Spinal cord (tissue), 10 donors: ENCODE data around the gene COL17A1. TPM values are rescaled to one million over a fixed set of nuclear protein-coding genes. Genes with fewer than 3 reads are reported as not detected.

Experiments used
- DNase-seq, 6 donors: peaks; one replicate each; pipeline versions ENCODE4 v3.0.0 to v3.0.0-alpha.2; 2013 to 2015; ENCODE audit warnings: low spot score in 6 of 6, low read depth in 4 of 6
- H3K27ac ChIP-seq: one replicate; pipeline ENCODE4 v1.5.1; 2013; ENCODE audit warnings: low read depth, low read length, control low read depth
- H3K27me3 ChIP-seq: one replicate; pipeline ENCODE4 v1.6.1; 2013; ENCODE audit warnings: low read length; ENCODE audit not compliant: control insufficient read depth, insufficient read depth
- H3K36me3 ChIP-seq: one replicate; pipeline ENCODE4 v1.6.1; 2013; ENCODE audit warnings: low read length; ENCODE audit not compliant: control insufficient read depth, insufficient read depth
- H3K4me1 ChIP-seq: one replicate; pipeline ENCODE4 v1.6.1; 2013; ENCODE audit warnings: low read length; ENCODE audit not compliant: control insufficient read depth, insufficient read depth
- H3K4me3 ChIP-seq: one replicate; pipeline ENCODE4 v1.5.1; 2013; ENCODE audit warnings: low read depth, low read length, control low read depth
- H3K9me3 ChIP-seq: one replicate; pipeline ENCODE4 v1.6.1; 2013; ENCODE audit warnings: low read length; ENCODE audit not compliant: control insufficient read depth, insufficient read depth
- WGBS: methylation state at CpG from one replicate; pipeline ENCODE4 v1.1.5; 2013; ENCODE audit warnings: missing lambda C conversion rate; ENCODE audit not compliant: insufficient coverage; 5-methylcytosine and 5-hydroxymethylcytosine counted together
- long read RNA-seq, 4 donors: transcript quantifications; one replicate each; lab custom pipeline, GENCODE V29; 2026
- polyA plus RNA-seq, 2 donors: library from polyadenylated mRNA; unstranded; fragments of 120-200 nt; gene quantifications; one replicate each; pipeline ENCODE4 v1.2.1, GENCODE V29; 2013; ENCODE audit not compliant: insufficient read length in 2 of 2
- total RNA-seq, 2 donors: library from RNA; depleted of rRNA in 1 of 2; stranded (reverse); fragments of 120-200 nt in 1 of 2; fragments of >200 nt in 1 of 2; gene quantifications; one replicate each; pipeline versions ENCODE4 v1.2.3 to v1.2.4, GENCODE V29; 2013 to 2014
- donor health status: healthy.

The COL17A1 gene
- total RNA-seq (1 to 10 TPM in 1 of 2 donors, under 1 TPM in 1; 0.61 to 1.7 TPM), polyA plus RNA-seq (under 1 TPM; 0.35 to 0.47 TPM)
- long read RNA-seq, donor 1 = 0 reads
- long read RNA-seq, donor 2 = 0 reads
- long read RNA-seq, donor 3 = 0 reads
- long read RNA-seq, donor 4 = 0 reads

DNA sequence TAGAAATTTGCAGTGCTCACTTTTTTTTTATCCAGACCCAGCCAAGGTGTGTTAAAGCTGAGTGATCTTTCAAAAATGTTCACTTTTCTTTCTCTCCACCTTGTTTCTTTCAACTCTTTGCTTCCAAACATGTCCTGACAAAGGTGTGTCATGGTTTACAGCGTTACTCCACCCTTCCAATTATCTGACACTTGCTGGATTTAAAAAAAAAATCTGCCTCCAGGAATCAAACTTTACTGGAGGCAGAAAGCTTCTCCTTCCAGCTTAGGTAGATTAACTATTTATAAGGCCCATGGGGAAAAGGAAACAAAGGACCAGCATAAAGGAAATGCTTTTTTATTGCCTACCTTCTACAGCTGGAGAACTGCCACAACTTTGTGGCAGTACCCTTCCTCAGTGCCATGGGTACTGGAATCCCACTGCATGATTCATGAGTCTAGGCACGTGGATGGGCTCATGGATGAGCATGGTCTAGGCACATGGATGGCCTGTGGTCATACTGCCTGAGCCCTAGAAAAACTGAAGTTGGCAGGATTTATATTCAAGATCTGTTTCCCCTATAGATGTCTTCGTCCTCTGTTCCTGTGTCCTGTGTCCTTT lies at the start of gene COL17A1:
COL17A1 (minus strand) TSS at position 80 of the 600 bp plus-strand sequence. CDS start 5,207 bp downstream, outside the sequence.
- H3K36me3 ChIP-seq = no peaks in the 10 kb centered on the region
- DNase-seq = no peak
- no peak within 1 kb of the TSS for H3K4me3 ChIP-seq
- H3K27ac ChIP-seq = no peak within 1 kb of the TSS
- H3K9me3 ChIP-seq = no peaks in the 10 kb centered on the region
- no peaks in the 10 kb centered on the region for H3K4me1 ChIP-seq
- peaks cover 3% of the 10 kb centered on the region for H3K27me3 ChIP-seq
- WGBS = 81% methylated on average over 3 of the region's 3 CpGs

GRCh38 chr10:104130041-104130440 lies 44.4 kb upstream of the COL17A1 start:
- DNase-seq = no peak
- Histone ChIP-seq H3K36me3 (no peaks in the 10 kb centered on the region), H3K27ac (no peak overlapping the region), H3K9me3 (no peaks in the 10 kb centered on the region), H3K4me1 (peaks cover 3% of the 10 kb centered on the region), H3K27me3 (no peaks in the 10 kb centered on the region), H3K4me3 (no peak overlapping the region)
- WGBS = no CpG with 5 or more reads among the region's 3 CpGs

DNA sequence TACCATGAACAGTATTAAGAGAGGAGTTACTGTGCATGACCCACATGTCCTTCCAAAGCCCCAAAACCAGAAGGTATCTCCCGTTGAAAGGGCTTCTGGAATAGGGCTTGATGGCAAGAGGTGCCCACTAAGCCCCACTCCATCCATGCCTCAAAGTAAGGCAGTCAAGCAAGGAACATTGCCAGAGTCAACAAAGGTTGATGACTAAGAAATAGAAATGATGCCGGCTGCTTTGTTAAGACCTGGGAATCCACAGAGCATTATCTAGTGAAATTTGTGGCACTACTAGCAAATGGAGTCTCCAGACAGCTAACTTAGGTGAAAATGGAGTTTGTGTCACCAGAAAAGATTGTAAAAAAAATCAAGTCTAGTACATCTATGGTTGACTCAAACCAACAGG lies 42.5 kb upstream of the COL17A1 start:
- H3K36me3 ChIP-seq = no peaks in the 10 kb centered on the region
- peaks cover 3% of the 10 kb centered on the region for H3K4me1 ChIP-seq
- no peaks in the 10 kb centered on the region for H3K9me3 ChIP-seq
- no peak for DNase-seq
- H3K27me3 ChIP-seq = no peaks in the 10 kb centered on the region
- 100% methylated on average over 1 of the region's 2 CpGs for WGBS
- no peak overlapping the region for H3K4me3 ChIP-seq
- no peak overlapping the region for H3K27ac ChIP-seq

DNA sequence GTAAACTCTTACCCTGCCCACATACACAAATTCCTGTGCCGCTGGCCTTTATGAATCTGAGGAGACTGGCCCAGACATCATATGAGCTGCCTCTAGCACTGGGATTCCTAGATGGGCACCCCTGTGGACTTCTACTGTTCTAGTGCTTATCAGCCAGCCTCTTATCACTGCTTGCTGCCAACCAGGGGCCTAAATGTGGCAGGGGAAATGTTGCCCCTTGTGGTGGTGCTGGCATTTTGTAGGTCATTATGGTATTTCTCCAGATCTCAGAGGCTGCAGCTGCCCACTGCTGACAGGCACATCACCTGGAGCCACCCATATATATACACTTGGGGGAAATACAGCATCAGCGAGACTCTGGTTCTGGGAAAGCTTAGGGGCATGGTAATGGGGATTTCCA lies 41.7 kb upstream of the COL17A1 start:
- DNase-seq = peak in 2 of 6 donors; percentile 9 to 14
- peaks cover 3% of the 10 kb centered on the region for H3K4me1 ChIP-seq
- no peaks in the 10 kb centered on the region for H3K36me3 ChIP-seq
- no CpG with 5 or more reads among the region's 2 CpGs for WGBS
- no peak overlapping the region for H3K27ac ChIP-seq
- H3K9me3 ChIP-seq = no peaks in the 10 kb centered on the region
- no peak overlapping the region for H3K4me3 ChIP-seq
- no peaks in the 10 kb centered on the region for H3K27me3 ChIP-seq

GRCh38 chr10:104123397-104123796 lies 37.7 kb upstream of the COL17A1 start:
- no peaks in the 10 kb centered on the region for H3K9me3 ChIP-seq
- H3K27me3 ChIP-seq = no peaks in the 10 kb centered on the region
- peaks cover 7% of the 10 kb centered on the region for H3K4me1 ChIP-seq
- H3K36me3 ChIP-seq = no peaks in the 10 kb centered on the region
- DNase-seq = peak in 2 of 6 donors; percentile 48 to 54
- H3K27ac ChIP-seq = no peak overlapping the region
- WGBS = no CpG with 5 or more reads among the region's 1 CpG
- H3K4me3 ChIP-seq = no peak overlapping the region

DNA sequence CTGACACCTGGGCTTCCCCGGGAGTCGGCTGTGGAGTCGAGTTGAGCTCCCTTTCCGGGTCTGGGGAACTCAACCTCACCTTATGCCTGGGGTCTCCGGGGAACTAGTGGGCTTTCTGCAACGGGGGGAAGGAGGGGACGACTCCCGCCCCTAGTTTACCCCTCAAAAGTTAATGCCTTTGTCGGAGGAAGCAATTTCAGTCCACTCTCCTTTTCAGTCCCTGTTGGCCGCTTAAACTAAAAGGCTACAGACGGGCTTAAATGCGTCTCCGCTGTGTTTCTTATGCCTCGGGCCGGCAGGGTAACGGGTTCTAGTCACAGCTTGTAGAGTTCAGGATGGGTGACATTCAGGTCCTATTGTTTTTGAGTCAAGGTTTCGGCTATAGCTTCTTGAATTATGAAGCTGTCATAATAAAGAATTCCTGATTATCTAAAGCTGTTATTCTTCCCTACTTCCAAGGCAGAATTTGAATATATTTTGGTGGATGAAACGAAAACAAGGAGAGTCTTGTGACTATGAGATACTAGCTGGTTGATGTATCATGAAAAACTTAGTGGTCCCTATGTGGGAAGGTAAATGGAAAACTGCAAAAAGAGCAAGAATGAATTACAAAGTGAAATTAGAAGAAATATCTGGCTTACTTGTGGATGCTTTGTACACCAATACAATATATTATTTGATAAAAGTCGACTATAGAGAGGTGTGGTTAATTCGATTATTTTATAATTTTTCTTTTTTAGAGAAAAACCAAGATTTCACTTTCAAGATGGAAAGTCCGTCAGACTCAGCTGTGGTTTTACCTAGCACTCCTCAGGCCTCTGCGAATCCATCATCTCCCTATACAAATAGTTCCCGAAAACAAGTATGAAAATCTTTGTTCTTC lies 36.8 kb upstream of the COL17A1 start:
- H3K36me3 ChIP-seq = no peaks in the 10 kb centered on the region
- H3K4me3 ChIP-seq = peak overlapping the region; percentile 81
- H3K27me3 ChIP-seq = peaks cover 3% of the 10 kb centered on the region
- WGBS = 0% methylated on average over 9 of the region's 23 CpGs
- H3K9me3 ChIP-seq = no peaks in the 10 kb centered on the region
- peak in 1 of 6 donors; percentile 20 for DNase-seq
- peak overlapping the region; percentile 92 for H3K27ac ChIP-seq
- peaks cover 7% of the 10 kb centered on the region for H3K4me1 ChIP-seq

DNA sequence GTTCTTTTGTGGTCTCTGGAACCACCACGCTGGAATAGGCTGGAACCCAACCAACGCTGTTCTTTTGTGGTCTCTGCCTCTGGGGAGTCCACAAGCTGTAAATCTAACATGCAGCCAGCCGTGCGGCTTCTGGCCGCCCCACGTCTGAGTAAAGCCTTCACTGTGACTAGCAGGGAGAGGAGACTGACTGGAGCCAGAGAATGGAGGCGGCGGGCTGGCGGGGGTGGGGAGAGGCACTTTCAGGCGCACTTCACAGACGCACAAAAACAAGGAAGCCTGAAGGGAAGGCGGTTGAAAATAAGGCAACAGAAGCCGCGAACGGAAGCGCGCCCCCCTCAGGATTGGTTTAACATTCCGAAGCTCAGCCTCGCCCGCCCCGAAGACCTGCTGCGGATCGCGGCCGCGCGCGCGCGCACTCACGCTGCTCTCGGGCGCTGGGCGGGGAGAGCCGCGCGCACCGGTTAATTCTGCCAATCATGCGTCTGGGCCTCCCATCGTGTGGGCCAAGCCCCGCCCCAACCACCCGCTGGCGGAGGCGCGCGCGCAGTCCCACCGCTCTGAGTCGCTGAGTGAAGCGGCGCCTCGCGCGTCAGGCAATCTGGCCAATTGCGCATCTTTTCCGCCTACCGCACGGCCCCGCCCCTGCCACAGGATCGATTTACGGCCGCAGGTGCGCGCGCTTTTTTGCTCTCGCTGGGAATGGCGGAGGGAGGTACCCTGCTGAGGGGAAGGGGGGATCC lies 36.0 kb upstream of the COL17A1 start, which contains the start of gene SFR1:
SFR1 (plus strand) TSS at position 687 of the 740 bp plus-strand sequence; CDS start at position 700, 13 bp downstream.
- peaks cover 4% of the 10 kb centered on the region for H3K4me1 ChIP-seq
- peak within 1 kb of the TSS; percentile 81 for H3K4me3 ChIP-seq
- WGBS = under 1% methylated on average over 67 of the region's 67 CpGs
- peaks cover 3% of the 10 kb centered on the region for H3K27me3 ChIP-seq
- DNase-seq = peak; percentile 93 to 100 (median 97)
- H3K36me3 ChIP-seq = no peaks in the 10 kb centered on the region
- H3K9me3 ChIP-seq = no peaks in the 10 kb centered on the region
- peak within 1 kb of the TSS; percentile 99 for H3K27ac ChIP-seq

DNA sequence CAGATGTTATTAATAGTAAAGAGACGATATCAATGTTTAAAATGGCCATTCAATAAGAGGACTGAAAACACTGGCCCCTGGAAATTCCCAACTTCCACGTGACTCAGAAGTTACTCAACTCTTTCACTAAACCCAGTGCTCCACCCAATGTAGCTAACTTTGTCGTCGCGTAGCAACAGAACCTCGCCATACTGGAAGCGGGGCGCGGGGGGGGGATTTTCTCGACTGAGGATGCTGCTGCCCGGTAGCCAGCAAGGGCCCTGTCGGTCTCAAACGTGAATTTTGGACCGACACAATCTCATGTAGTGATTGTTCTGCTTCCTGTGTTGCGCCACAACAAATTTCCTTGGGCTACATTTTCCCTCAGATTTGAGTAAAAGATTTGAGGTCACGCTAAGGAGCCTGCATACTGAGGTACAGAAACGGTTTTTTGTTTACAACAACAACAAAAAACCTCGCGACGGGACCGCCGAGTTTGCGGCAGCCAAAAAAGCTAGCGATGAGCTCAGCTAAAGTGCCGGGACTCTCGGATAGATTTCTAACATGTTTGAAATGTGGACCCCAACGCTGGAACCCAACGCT lies 35.3 kb upstream of the COL17A1 start:
- WGBS = 0% methylated on average over 21 of the region's 28 CpGs

GRCh38 chr10:104120512-104120902 lies 34.8 kb upstream of the COL17A1 start:
- H3K27ac ChIP-seq = peak overlapping the region; percentile 99
- H3K9me3 ChIP-seq = no peaks in the 10 kb centered on the region
- peaks cover 4% of the 10 kb centered on the region for H3K4me1 ChIP-seq
- DNase-seq = no peak
- H3K4me3 ChIP-seq = peak overlapping the region; percentile 81
- H3K36me3 ChIP-seq = no peaks in the 10 kb centered on the region
- H3K27me3 ChIP-seq = peaks cover 3% of the 10 kb centered on the region
- 20% methylated on average over 1 of the region's 2 CpGs for WGBS

More for the DNA sequence above, 35.3 kb upstream of the COL17A1 start:
- DNase-seq = peak in 5 of 6 donors; percentile 36 to 93 (median 71)
- Histone ChIP-seq H3K27me3 (peaks cover 3% of the 10 kb centered on the region), H3K36me3 (no peaks in the 10 kb centered on the region), H3K9me3 (no peaks in the 10 kb centered on the region), H3K4me3 (peak overlapping the region; percentile 81), H3K27ac (peak overlapping the region; percentile 99), H3K4me1 (peaks cover 4% of the 10 kb centered on the region)
